ENCODE results near the gene FURIN. TPM values are rescaled to one million over a fixed set of nuclear protein-coding genes. Genes with fewer than 3 reads are reported as not detected.

Gene FURIN
- total and polyA plus RNA-seq, 2 of the 8 experiments (the other 6 are each of a cell fraction or from before 2014, with no cell fraction given) = 15.8 to 32.1 TPM

GRCh38 chr15:90845201-90845949 is 23.0 kb upstream of the FURIN start:
- no peak overlapping the region for H3K27ac ChIP-seq (ENCODE audit: low read depth, low read length)
- peak overlapping the region; percentile 72; the same call in 1 of the 2 replicates for H2BK15ac ChIP-seq (ENCODE audit: low read length)
- no peak overlapping the region for H2AFZ ChIP-seq (ENCODE audit: low read length)
- H3K9ac ChIP-seq (replicated peaks in 1 of 4; ENCODE audit: extremely low read depth in 1 of 4, low read depth in 3 of 4, low read length in 3 of 4) = no peak overlapping the region
- H4K5ac ChIP-seq (ENCODE audit: insufficient read length, low read depth, low read length) = no peak overlapping the region
- ChIA-PET CTCF (ENCODE audit: partially characterized antibody) (interaction anchor here (1.1 to 3.1 kb wide), 2 partner anchors 10 to 41 kb away, joined by 3 to 20 read pairs; no protein-coding TSS in a partner anchor), POLR2A (ENCODE audit: partially characterized antibody) (no interaction called here)
- no peak overlapping the region for H3K23ac ChIP-seq (ENCODE audit: insufficient read length)
- peaks cover 3 to 6% (median 3%) of the 10 kb centered on the region in 4 experiments; a peak in 4 of 7 replicates for H3K4me1 ChIP-seq (replicated peaks in 1 of 4; ENCODE audit: control insufficient read depth in 3 of 4, insufficient read depth in 4 of 4, low read length in 3 of 4)
- FAIRE-seq (no peak), DNase-seq (ENCODE audit: low read depth in 1 of 2, low spot score in 2 of 2) (no peak)
- H3K18ac ChIP-seq (ENCODE audit: extremely low read depth, low read length) = no peak overlapping the region; the same call in 1 of the 2 replicates
- H4K91ac ChIP-seq (replicated peaks; ENCODE audit: insufficient read length, low read length) = no peak overlapping the region
- H4K8ac ChIP-seq (ENCODE audit: extremely low read depth, insufficient read depth, low read length) = peak overlapping the region; percentile 29; the same call in 1 of the 2 replicates
- no peak overlapping the region for H2BK20ac ChIP-seq (ENCODE audit: low read length)
- H3K23me2 ChIP-seq (ENCODE audit: low read depth, low read length) = no peaks in the 10 kb centered on the region
- H4K20me1 ChIP-seq (replicated peaks in 1 of 2; ENCODE audit: control insufficient read depth in 1 of 2, insufficient read depth in 2 of 2, low read length in 2 of 2) = no peaks in the 10 kb centered on the region
- no peak overlapping the region for H2BK120ac ChIP-seq (replicated peaks; ENCODE audit: low read depth, low read length)
- no peaks in the 10 kb centered on the region for H3K36me3 ChIP-seq (ENCODE audit: control insufficient read depth in 2 of 4, insufficient read depth in 4 of 4, low read length in 3 of 4)
- no peaks in the 10 kb centered on the region for H3K27me3 ChIP-seq (replicated peaks in 1 of 4; ENCODE audit: control insufficient read depth in 3 of 4, extremely low read depth in 1 of 4, insufficient read depth in 3 of 4, low read length in 3 of 4)
- H3K14ac ChIP-seq (ENCODE audit: insufficient read length) = no peak overlapping the region
- no peaks in the 10 kb centered on the region for H3K79me2 ChIP-seq (ENCODE audit: control insufficient read depth in 1 of 2, insufficient read depth in 2 of 2, low read length in 2 of 2)
- no peak overlapping the region for H2AK5ac ChIP-seq (ENCODE audit: low read depth, low read length)
- no peaks in the 10 kb centered on the region for H3K9me3 ChIP-seq (ENCODE audit: insufficient read depth in 2 of 2, low read depth in 1 of 2, low read length in 1 of 2)
- H3K56ac ChIP-seq (replicated peaks; ENCODE audit: insufficient read length, low read depth, low read length) = no peak overlapping the region
- H2BK5ac ChIP-seq (ENCODE audit: low read depth, low read length) = 0 out of 2 replicates have a peak overlapping the region, but pooled peaks have one; percentile 18
- no peaks in the 10 kb centered on the region for H3K79me1 ChIP-seq (ENCODE audit: low read depth, low read length)
- no peak overlapping the region for H3K4me2 ChIP-seq (ENCODE audit: insufficient read depth in 1 of 2, low read depth in 2 of 2, low read length in 2 of 2)
- H3K4ac ChIP-seq (replicated peaks; ENCODE audit: insufficient read length, low read depth, low read length) = no peak overlapping the region
- 83% methylated on average over 9 of the region's 9 CpGs; no CpG with 5 or more reads in 1 of the 2 experiments for WGBS, 2 experiments (ENCODE audit: extremely low coverage in 1 of 2, insufficient coverage in 1 of 2, insufficient read length in 1 of 2, insufficient replicate concordance in 2 of 2, low coverage in 1 of 2, low lambda C conversion rate in 2 of 2, missing lambda C conversion rate in 1 of 2)
- H2BK12ac ChIP-seq (ENCODE audit: low read depth, low read length) = no peak overlapping the region
- H3K4me3 ChIP-seq (ENCODE audit: extremely low read depth in 1 of 4, insufficient read depth in 2 of 4, low read depth in 3 of 4, low read length in 4 of 4) = no peak overlapping the region
- TF ChIP-seq POLR2AphosphoS5 (IDR thresholded peaks at IDR 0.05; ENCODE audit: low read depth, low read length) (no peak), TAF1 (IDR thresholded peaks at IDR 0.05; ENCODE audit: low read depth, low read length) (no peak), EZH2 (IDR thresholded peaks at IDR 0.05; ENCODE audit: low read depth, low read length, severe bottlenecking) (no peak), CREB1 (IDR thresholded peaks at IDR 0.05) (no peak), SIX5 (IDR thresholded peaks at IDR 0.05; ENCODE audit: low read depth, low read length) (no peak), NANOG (IDR thresholded peaks at IDR 0.05; ENCODE audit: insufficient read depth, low read depth, low read length, poor library complexity, severe bottlenecking) (no peak), CHD1 (IDR thresholded peaks at IDR 0.05; ENCODE audit: low read depth, low read length) (no peak), SIN3A (conservative IDR thresholded peaks at IDR 0.05 in 1 of 2, IDR thresholded peaks at IDR 0.05 in 1 of 2; ENCODE audit: low read depth in 1 of 2, low read length in 2 of 2) (no peak), SP4 (IDR thresholded peaks at IDR 0.05; ENCODE audit: low read length) (no peak), RNF2 (IDR thresholded peaks at IDR 0.05; ENCODE audit: borderline replicate concordance, low read depth, low read length, missing control alignments, poor library complexity, severe bottlenecking) (no peak), SIRT6 (IDR thresholded peaks at IDR 0.05; ENCODE audit: low read length) (no peak), TAF7 (optimal IDR thresholded peaks at IDR 0.05; ENCODE audit: borderline replicate concordance, low read depth, low read length) (no peak), ASH2L (IDR thresholded peaks at IDR 0.05; ENCODE audit: low read length) (no peak)

Data from H1 (cell line).